Ramos (cell line): ENCODE results near the gene MAPK8IP2.

Experiments
- in situ Hi-C: fragments of 300-500 bp; cut with MboI; formaldehyde crosslinking; loops from one replicate; pipeline ENCODE4 v1.14.3; 2022; ENCODE audit warnings: low sequenced_read_pairs; ENCODE audit not compliant: unreplicated experiment

MAPK8IP2 gene

GRCh38 chr22:50574383-50574755 is 26.2 kb upstream of the MAPK8IP2 start:
- in situ Hi-C loops = no loop called here

- in situ Hi-C loops = no loop called here
Measured at GRCh38 chr22:50575426-50575941, 25.1 kb upstream of the MAPK8IP2 start.

GRCh38 chr22:50576070-50576469 is 24.5 kb upstream of the MAPK8IP2 start:
- in situ Hi-C loops = no loop called here

GRCh38 chr22:50576806-50577696 is 23.5 kb upstream of the MAPK8IP2 start:
- in situ Hi-C loops = no loop called here

GRCh38 chr22:50577697-50577986 is 23.0 kb upstream of the MAPK8IP2 start:
- in situ Hi-C loops = no loop called here

- in situ Hi-C loops = no loop called here
Measured at GRCh38 chr22:50577987-50578775, 22.4 kb upstream of the MAPK8IP2 start, which contains the start of gene CPT1B. Gene CPT1B, minus strand, starts transcription at chr22:50578427. Its CDS starts 512 bp downstream, at chr22:50577915.

GRCh38 chr22:50578776-50579310 is 21.8 kb upstream of the MAPK8IP2 start:
- in situ Hi-C loops = no loop called here

GRCh38 chr22:50579752-50580151 is 20.8 kb upstream of the MAPK8IP2 start:
- in situ Hi-C loops = no loop called here

GRCh38 chr22:50581031-50581949 is 19.3 kb upstream of the MAPK8IP2 start:
- in situ Hi-C loops = no loop called here

- in situ Hi-C loops = no loop called here
Measured at GRCh38 chr22:50581950-50582492, 18.6 kb upstream of the MAPK8IP2 start.

GRCh38 chr22:50582493-50583293 is 17.9 kb upstream of the MAPK8IP2 start, which contains the start of gene CHKB:
Gene CHKB, minus strand, starts transcription at chr22:50582849. Its CDS starts 68 bp downstream, at chr22:50582781.
- in situ Hi-C loops = no loop called here

GRCh38 chr22:50583294-50583861 is 17.2 kb upstream of the MAPK8IP2 start:
- in situ Hi-C loops = no loop called here

- in situ Hi-C loops = no loop called here
Measured at GRCh38 chr22:50584106-50585096, 16.2 kb upstream of the MAPK8IP2 start.

- in situ Hi-C loops = no loop called here
Measured at GRCh38 chr22:50585238-50585637, 15.4 kb upstream of the MAPK8IP2 start.

GRCh38 chr22:50585781-50586180 is 14.8 kb upstream of the MAPK8IP2 start:
- in situ Hi-C loops = no loop called here

GRCh38 chr22:50586416-50586815 is 14.2 kb upstream of the MAPK8IP2 start:
- in situ Hi-C loops = no loop called here

- in situ Hi-C loops = no loop called here
Measured at GRCh38 chr22:50587407-50587806, 13.2 kb upstream of the MAPK8IP2 start.
